NB4 (cell line): ENCODE results near the gene MEF2C.

ENCODE experiments used
- DNase-seq: peaks from one replicate; pipeline ENCODE4 v3.0.0; 2010; ENCODE audit warnings: low read depth
- H3K4me3 ChIP-seq: one replicate; pipeline ENCODE4 v1.5.1; 2011; ENCODE audit warnings: mild to moderate bottlenecking, low read depth, low read length, moderate library complexity
- CTCF ChIP-seq: IDR thresholded peaks from one replicate; pipeline ENCODE4 v1.5.1; 2012; ENCODE audit warnings: low read depth, low read length
- MYC ChIP-seq: IDR thresholded peaks from 2 replicates; pipeline ENCODE4 v1.6.1; 2011; ENCODE audit warnings: low read depth, low read length
- POLR2A ChIP-seq: IDR thresholded peaks from 2 replicates; pipeline ENCODE4 v1.6.1; 2011; ENCODE audit warnings: mild to moderate bottlenecking; ENCODE audit not compliant: insufficient read length; ENCODE audit errors: extremely low read depth
- TF ChIP-seq, protein P1 (sequence below): IDR thresholded peaks from 2 replicates; pipeline ENCODE4 v1.6.1; 2011; ENCODE audit warnings: low read depth, low read length

The MEF2C gene

DNA sequence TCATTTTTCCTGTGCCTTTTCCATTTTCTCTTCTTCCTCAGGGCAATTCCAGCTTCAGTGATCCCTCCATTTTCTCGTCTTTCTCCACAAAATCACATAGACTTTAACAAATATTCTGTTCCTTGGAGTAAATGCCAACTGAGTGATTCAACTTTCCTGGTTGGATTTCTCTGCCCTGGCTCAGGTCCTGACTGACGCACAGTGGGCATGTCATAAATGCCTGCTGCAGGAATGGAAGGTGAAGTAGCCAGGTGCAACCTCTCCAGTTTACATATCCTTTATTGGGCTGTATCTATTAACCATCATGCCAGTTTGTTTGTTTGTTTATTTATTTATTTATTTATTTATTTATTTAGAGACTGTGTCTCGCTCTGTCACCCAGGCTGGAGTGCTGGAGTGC, 95.1 kb downstream of the MEF2C start:
- TF ChIP-seq, protein P1, sequence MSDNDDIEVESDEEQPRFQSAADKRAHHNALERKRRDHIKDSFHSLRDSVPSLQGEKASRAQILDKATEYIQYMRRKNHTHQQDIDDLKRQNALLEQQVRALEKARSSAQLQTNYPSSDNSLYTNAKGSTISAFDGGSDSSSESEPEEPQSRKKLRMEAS, result no peak
- no peak for TF ChIP-seq MYC
- TF ChIP-seq POLR2A, result no peak
- TF ChIP-seq CTCF, result no peak
- no peak overlapping the region for H3K4me3 ChIP-seq
- no peak for DNase-seq

GRCh38 chr5:88786789-88787188, 96.2 kb downstream of the MEF2C start:
- DNase-seq, result no peak
- H3K4me3 ChIP-seq, result no peak overlapping the region
- TF ChIP-seq MYC, result no peak
- TF ChIP-seq, protein P1, result no peak
- TF ChIP-seq POLR2A, result no peak
- no peak for TF ChIP-seq CTCF

GRCh38 chr5:88785746-88786565, 97.0 kb downstream of the MEF2C start:
- DNase-seq, result no peak
- H3K4me3 ChIP-seq, result no peak overlapping the region

GRCh38 chr5:88782571-88782970, 100.4 kb downstream of the MEF2C start:
- H3K4me3 ChIP-seq, result no peak overlapping the region
- DNase-seq, result no peak
- no peak for TF ChIP-seq MYC
- TF ChIP-seq CTCF, result no peak
- TF ChIP-seq, protein P1, result no peak
- TF ChIP-seq POLR2A, result no peak

More at GRCh38 chr5:88785746-88786565, 97.0 kb downstream of the MEF2C start:
- TF ChIP-seq POLR2A (no peak), CTCF (no peak), MYC (no peak)
- TF ChIP-seq, protein P1, result no peak

GRCh38 chr5:88780736-88781135, 102.2 kb downstream of the MEF2C start:
- no peak overlapping the region for H3K4me3 ChIP-seq
- TF ChIP-seq POLR2A (no peak), CTCF (no peak)
- TF ChIP-seq, protein P1, result no peak
- no peak for DNase-seq
